Muscle layer of colon (tissue), 2 donors: ENCODE results near the gene IL17C.
"Not testable (repeated sequence)": the region's sequence is repeated elsewhere in the genome, so short reads cannot be mapped to it uniquely, and the experiment has no call there.

ENCODE experiments used
- H3K27ac ChIP-seq: one replicate; pipeline ENCODE4 v1.7.0; 2013; ENCODE audit warnings: low read depth, mild to moderate bottlenecking, low read length, moderate library complexity
- H3K27me3 ChIP-seq, 2 donors: one replicate each; pipeline ENCODE4 v1.7.0; 2013; ENCODE audit warnings: low read length in 2 of 2, mild to moderate bottlenecking in 2 of 2; ENCODE audit not compliant: insufficient read depth in 2 of 2, control insufficient read depth in 1 of 2
- H3K36me3 ChIP-seq: one replicate; pipeline ENCODE4 v1.7.0; 2013; ENCODE audit warnings: mild to moderate bottlenecking, low read length; ENCODE audit not compliant: insufficient read depth
- H3K4me1 ChIP-seq: one replicate; pipeline ENCODE4 v1.7.0; 2013; ENCODE audit warnings: mild to moderate bottlenecking, low read length; ENCODE audit not compliant: insufficient read depth
- H3K4me3 ChIP-seq, 2 donors: one replicate each; pipeline ENCODE4 v1.7.0; 2013; ENCODE audit warnings: low read length in 2 of 2, low read depth in 1 of 2, mild to moderate bottlenecking in 1 of 2, moderate library complexity in 1 of 2
- H3K9ac ChIP-seq: one replicate; pipeline ENCODE4 v1.7.0; 2013; ENCODE audit warnings: low read length
- H3K9me3 ChIP-seq: one replicate; pipeline ENCODE4 v1.7.0; 2013; ENCODE audit warnings: mild to moderate bottlenecking, low read length
- donor health status: abdominal sarcoma.
- donor health status: Adenocarcinoma of cecum.

IL17C gene

GRCh38 chr16:88657371-88657770 is 19.0 kb downstream of the IL17C start:
- Histone ChIP-seq H3K27me3 (no peaks in the 10 kb centered on the region), H3K4me3 (no peak overlapping the region), H3K9ac (no peak overlapping the region), H3K27ac (no peak overlapping the region), H3K9me3 (no peaks in the 10 kb centered on the region), H3K4me1 (peaks cover 4% of the 10 kb centered on the region), H3K36me3 (peaks cover 9% of the 10 kb centered on the region)

- peaks cover 9% of the 10 kb centered on the region for H3K36me3 ChIP-seq
- no peaks in the 10 kb centered on the region for H3K27me3 ChIP-seq
- no peak overlapping the region for H3K4me3 ChIP-seq
- H3K9ac ChIP-seq = no peak overlapping the region
- H3K9me3 ChIP-seq = no peaks in the 10 kb centered on the region
- no peak overlapping the region for H3K27ac ChIP-seq
- H3K4me1 ChIP-seq = peaks cover 4% of the 10 kb centered on the region
These were observed 20.3 kb downstream of the IL17C start for GRCh38 chr16:88658714-88659113.

GRCh38 chr16:88659160-88659559 is 20.8 kb downstream of the IL17C start:
- no peaks in the 10 kb centered on the region for H3K9me3 ChIP-seq
- peaks cover 9% of the 10 kb centered on the region for H3K36me3 ChIP-seq
- H3K4me3 ChIP-seq = no peak overlapping the region
- no peak overlapping the region for H3K27ac ChIP-seq
- peaks cover 4% of the 10 kb centered on the region for H3K4me1 ChIP-seq
- no peaks in the 10 kb centered on the region for H3K27me3 ChIP-seq
- no peak overlapping the region for H3K9ac ChIP-seq

GRCh38 chr16:88661468-88661867 is 23.1 kb downstream of the IL17C start:
- Histone ChIP-seq H3K36me3 (no peaks in the 10 kb centered on the region), H3K9me3 (no peaks in the 10 kb centered on the region), H3K27ac (no peak overlapping the region), H3K4me3 (no peak overlapping the region), H3K9ac (no peak overlapping the region), H3K4me1 (peaks cover 4% of the 10 kb centered on the region), H3K27me3 (no peaks in the 10 kb centered on the region)

- Histone ChIP-seq H3K4me1 (peaks cover 4% of the 10 kb centered on the region), H3K36me3 (no peaks in the 10 kb centered on the region), H3K9ac (peak overlapping the region; percentile 37), H3K27ac (peak overlapping the region; percentile 53), H3K4me3 (peak overlapping the region; percentile 80), H3K9me3 (no peaks in the 10 kb centered on the region), H3K27me3 (no peaks in the 10 kb centered on the region)
These were observed 24.0 kb downstream of the IL17C start for GRCh38 chr16:88662222-88662842.

- Histone ChIP-seq H3K4me3 (peak within 1 kb of the TSS; percentile 80), H3K27me3 (no peaks in the 10 kb centered on the region), H3K4me1 (peaks cover 4% of the 10 kb centered on the region), H3K27ac (peak within 1 kb of the TSS; percentile 68), H3K9ac (peak within 1 kb of the TSS; percentile 37), H3K36me3 (no peaks in the 10 kb centered on the region), H3K9me3 (no peaks in the 10 kb centered on the region)
These were observed 24.7 kb downstream of the IL17C start, which contains the start of gene MVD for GRCh38 chr16:88662843-88663606. TSS of gene MVD (minus strand) at chr16:88663091. CDS start at chr16:88663080, 11 bp downstream.

- no peak overlapping the region for H3K9ac ChIP-seq
- no peak overlapping the region for H3K27ac ChIP-seq
- no peaks in the 10 kb centered on the region for H3K36me3 ChIP-seq
- no peak overlapping the region for H3K4me3 ChIP-seq
- no peaks in the 10 kb centered on the region for H3K27me3 ChIP-seq
- no peaks in the 10 kb centered on the region for H3K9me3 ChIP-seq
- peaks cover 4% of the 10 kb centered on the region for H3K4me1 ChIP-seq
These were observed 26.8 kb downstream of the IL17C start for GRCh38 chr16:88665148-88665547.

GRCh38 chr16:88665570-88665969 is 27.2 kb downstream of the IL17C start:
- Histone ChIP-seq H3K9ac (no peak overlapping the region), H3K9me3 (no peaks in the 10 kb centered on the region), H3K4me1 (peaks cover 4% of the 10 kb centered on the region), H3K4me3 (no peak overlapping the region), H3K27ac (no peak overlapping the region), H3K36me3 (no peaks in the 10 kb centered on the region), H3K27me3 (no peaks in the 10 kb centered on the region)

GRCh38 chr16:88667461-88667860 is 29.1 kb downstream of the IL17C start:
- Histone ChIP-seq H3K9me3 (no peaks in the 10 kb centered on the region), H3K36me3 (no peaks in the 10 kb centered on the region), H3K27me3 (no peaks in the 10 kb centered on the region), H3K4me3 (no peak overlapping the region), H3K4me1 (no peaks in the 10 kb centered on the region), H3K9ac (no peak overlapping the region), H3K27ac (no peak overlapping the region)

- not testable (repeated sequence) for H3K4me3 ChIP-seq, H3K9me3 ChIP-seq, H3K27me3 ChIP-seq, H3K36me3 ChIP-seq, H3K4me1 ChIP-seq, H3K27ac ChIP-seq, H3K9ac ChIP-seq
These were observed 31.1 kb downstream of the IL17C start for GRCh38 chr16:88669493-88669892.

- Histone ChIP-seq H3K9ac (no peak overlapping the region), H3K36me3 (no peaks in the 10 kb centered on the region), H3K4me3 (no peak overlapping the region), H3K4me1 (no peaks in the 10 kb centered on the region), H3K27ac (no peak overlapping the region), H3K27me3 (no peaks in the 10 kb centered on the region), H3K9me3 (no peaks in the 10 kb centered on the region)
These were observed 31.6 kb downstream of the IL17C start for GRCh38 chr16:88669980-88670379.

- H3K36me3 ChIP-seq = no peaks in the 10 kb centered on the region
- H3K27ac ChIP-seq = no peak overlapping the region
- H3K9me3 ChIP-seq = no peaks in the 10 kb centered on the region
- H3K4me3 ChIP-seq = no peak overlapping the region
- H3K27me3 ChIP-seq = no peaks in the 10 kb centered on the region
- no peak overlapping the region for H3K9ac ChIP-seq
- no peaks in the 10 kb centered on the region for H3K4me1 ChIP-seq
These were observed 33.4 kb downstream of the IL17C start for GRCh38 chr16:88671806-88672205.
